GM18870 (cell line): ENCODE data around the gene CCDC85B.

ENCODE experiments used
- ATAC-seq: cut with Tn5 transposase; IDR thresholded peaks from one replicate; pipeline ENCODE4 v1.9.1; 2021; ENCODE audit warnings: moderate library complexity; ENCODE audit not compliant: unreplicated experiment

Gene CCDC85B

DNA sequence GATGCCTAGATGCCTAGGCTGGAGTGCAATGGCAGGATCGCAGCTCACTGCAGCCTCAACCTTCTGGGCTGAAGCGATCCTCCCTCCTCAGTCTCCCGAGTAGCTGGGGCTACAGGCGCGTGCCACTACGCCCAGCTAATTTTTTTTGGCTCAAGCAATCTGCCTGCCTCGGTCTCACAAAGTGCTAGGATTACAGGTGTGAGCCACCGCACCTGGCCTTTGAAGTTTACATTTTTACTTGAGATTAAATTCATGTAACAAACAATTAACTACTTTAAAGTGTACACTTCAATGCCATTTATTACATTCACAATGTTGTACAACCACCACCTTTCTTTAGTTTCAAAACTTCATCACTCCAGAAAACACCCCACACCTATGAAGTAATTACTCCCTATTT, 13.2 kb downstream of the CCDC85B start:
- ATAC-seq = no peak

DNA sequence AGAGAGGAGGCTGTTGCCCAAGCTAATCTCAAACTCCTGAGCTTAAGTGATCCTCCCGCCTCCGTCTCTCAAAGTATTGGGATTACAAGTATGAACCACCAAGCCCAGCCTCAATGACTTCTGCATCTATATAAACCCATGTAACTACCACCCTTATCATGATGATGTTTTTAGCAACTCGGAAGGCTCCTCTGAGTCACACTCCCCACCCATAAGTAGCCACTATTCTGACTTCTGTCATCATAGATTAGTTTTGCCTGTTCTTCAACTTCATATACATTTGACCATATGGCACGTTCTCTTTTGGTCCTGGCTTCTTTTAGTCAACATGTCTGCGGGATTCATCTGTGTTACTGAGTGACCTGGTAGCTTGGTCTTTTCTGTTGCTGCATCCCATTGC, 16.1 kb downstream of the CCDC85B start:
- ATAC-seq = no peak

- ATAC-seq = no peak
Observed at GRCh38 chr11:65907878-65908277, 17.4 kb downstream of the CCDC85B start.

DNA sequence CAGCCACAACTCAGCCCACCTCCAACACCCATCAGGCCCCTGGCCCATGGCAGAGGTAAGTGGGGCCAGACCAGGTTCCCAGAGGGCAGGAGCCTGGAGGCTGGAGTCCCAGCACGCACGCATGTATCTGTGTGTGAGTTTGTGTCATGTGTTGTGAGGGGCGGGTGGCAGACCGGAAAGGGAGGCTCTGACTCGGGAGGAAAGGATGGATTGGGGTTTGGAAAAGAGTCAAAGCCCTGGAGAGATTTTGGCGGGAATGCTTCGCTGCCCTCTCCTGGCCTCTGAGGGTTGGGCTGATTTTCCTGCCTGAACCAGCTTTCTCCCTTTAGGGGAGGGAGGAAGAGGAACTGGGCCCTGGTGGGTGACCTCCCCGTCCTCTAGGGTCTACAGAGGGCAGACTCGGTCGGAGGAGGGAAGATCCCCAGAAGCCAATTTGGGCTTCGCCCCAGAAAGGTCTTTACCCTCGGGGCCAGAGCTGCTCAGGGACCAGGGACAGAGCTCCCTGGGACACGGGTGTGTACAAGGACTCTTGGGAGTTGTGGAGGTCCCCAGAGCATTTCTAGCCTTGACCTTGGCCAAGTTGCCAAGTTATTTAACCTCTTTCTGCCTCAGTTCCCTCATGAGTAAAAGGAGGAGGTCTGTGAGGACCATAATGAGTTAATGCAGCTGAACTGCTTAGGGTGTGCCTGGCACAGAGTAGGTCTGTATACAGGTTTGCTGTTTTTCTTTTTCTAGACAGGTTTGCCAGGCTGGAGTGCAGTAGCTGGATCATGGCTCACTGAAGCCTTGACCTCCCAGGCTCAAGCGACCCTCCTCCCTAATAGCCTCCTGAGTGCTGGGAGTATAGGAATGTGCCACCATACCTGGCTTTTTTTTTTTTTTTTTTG, 21.5 kb downstream of the CCDC85B start:
- no peak for ATAC-seq

DNA sequence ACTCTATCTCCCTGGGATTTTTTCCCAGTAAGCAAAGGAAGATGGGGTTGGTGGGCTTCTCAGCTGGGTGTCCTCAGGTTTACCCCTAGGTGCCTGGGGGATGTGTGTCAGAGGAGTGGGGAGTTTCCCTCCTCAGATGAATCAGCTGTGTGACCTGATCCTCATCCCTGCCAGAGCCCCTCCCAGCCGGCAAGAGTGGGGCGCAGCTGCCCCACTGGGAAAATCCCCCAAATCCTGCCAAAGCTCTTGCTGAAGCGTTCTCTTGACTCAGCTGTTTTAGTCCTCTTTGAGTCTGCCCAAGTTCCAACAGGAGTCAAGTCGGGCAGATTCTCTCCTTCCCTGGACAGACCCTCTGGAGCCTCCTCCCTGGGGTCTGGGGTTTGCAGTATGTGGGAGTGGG, 22.4 kb downstream of the CCDC85B start:
- ATAC-seq = no peak

DNA sequence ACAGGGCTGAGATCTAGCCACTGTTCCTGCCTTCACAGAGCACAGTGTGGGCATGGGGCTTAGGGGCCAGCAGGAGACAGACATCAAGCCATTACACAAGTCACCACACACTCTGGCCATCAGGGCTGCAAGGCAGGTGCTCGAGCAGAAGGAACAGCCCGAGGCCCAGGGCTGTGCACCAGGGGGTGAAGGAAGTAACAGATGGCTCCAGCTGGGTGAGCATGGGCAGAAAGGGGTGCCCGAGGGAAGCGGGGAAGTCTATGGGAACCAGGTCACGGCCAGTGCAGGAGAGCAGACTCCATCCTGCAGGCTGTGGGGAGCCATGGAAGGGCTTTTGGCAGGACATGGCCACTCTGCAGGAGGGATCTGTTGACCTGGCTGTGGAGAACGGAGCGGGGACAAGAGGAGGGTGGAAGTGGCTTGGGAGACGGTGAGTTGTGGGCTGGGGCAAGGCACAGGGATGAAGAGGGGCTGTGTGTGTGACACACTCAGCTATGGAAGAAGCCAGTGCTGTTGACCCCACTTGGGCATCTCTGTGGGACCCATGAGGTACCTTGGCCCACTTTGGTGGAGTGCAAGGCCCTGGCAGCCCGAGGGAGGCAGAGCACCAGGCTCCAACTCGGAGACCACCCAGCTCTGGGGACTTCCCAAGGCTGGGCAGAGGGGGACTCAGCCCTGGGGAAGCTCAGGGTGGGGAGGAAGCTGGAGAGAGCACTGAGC, 24.8 kb downstream of the CCDC85B start:
- ATAC-seq = no peak

DNA sequence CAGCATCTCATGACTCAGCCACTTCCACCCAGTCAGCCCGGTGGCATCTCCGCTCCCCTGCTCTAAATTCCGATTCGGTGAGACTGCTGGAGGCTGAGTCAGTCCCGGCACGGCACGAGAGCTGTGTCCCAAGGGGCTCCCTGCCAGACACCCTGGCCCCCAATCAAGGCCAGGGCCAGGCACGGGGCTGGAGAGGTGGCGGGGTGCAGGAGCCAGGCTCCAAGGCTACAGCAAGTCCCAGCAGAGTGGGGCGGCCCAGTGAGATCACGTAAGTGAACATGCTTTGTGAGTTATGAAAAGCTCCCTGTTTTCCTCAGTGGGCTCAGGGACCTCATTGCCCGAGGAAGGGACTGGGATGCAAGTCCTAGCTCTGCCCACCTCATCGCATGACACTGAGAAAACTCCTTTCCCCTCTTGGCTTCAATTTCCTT, 25.4 kb downstream of the CCDC85B start:
- ATAC-seq = no peak

GRCh38 chr11:65916391-65916790, 25.9 kb downstream of the CCDC85B start:
- no peak for ATAC-seq

- no peak for ATAC-seq
Observed at GRCh38 chr11:65917077-65917433, 26.6 kb downstream of the CCDC85B start.

DNA sequence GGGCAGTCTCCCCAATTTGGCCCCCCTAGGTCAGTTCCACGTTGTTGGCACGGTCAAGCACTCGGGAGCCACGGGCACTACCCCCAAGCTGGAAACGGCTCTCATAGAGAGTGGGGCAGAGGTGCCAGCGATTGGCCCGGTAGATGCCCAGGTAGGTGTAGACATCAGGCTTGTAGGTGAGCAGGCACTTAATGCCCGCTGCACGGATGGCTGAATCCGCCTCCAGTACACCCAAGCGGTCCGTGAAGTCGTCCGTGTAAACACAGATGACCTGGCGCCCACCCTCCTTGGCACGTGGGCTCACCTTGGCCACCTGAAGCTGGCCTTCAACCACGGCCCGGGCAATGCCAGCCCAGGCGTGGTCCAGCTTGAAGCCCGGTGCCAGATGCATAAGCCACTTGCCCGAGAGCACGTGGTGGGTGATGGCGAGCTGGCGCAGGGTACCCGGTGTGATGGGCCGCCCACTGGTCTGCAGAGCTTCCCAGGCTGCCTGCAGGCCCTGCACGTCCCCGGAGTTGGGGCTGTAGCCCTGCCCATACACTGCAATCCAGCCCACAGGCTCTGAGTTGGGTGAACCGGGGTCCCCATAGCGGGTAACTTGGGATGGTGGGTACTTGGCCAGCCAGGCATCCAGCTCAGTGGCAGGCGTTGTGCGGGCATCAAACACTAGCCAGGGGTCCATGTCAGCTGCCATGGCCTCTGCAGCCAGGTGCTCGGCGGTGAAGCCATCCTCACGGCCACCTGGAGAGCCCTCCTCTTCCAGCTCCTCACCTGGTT, 27.1 kb downstream of the CCDC85B start:
- no peak for ATAC-seq

GRCh38 chr11:65918211-65919140, 28.0 kb downstream of the CCDC85B start, which contains the start of gene C11orf68:
Gene C11orf68 (minus strand): TSS chr11:65919062. CDS start chr11:65919031, 31 bp downstream.
- peak; percentile 21 for ATAC-seq

GRCh38 chr11:65919141-65919572, 28.7 kb downstream of the CCDC85B start, which contains the start of gene DRAP1:
Gene DRAP1 (plus strand): TSS chr11:65919426. CDS start chr11:65919502, 76 bp downstream.
- ATAC-seq = peak; percentile 59

DNA sequence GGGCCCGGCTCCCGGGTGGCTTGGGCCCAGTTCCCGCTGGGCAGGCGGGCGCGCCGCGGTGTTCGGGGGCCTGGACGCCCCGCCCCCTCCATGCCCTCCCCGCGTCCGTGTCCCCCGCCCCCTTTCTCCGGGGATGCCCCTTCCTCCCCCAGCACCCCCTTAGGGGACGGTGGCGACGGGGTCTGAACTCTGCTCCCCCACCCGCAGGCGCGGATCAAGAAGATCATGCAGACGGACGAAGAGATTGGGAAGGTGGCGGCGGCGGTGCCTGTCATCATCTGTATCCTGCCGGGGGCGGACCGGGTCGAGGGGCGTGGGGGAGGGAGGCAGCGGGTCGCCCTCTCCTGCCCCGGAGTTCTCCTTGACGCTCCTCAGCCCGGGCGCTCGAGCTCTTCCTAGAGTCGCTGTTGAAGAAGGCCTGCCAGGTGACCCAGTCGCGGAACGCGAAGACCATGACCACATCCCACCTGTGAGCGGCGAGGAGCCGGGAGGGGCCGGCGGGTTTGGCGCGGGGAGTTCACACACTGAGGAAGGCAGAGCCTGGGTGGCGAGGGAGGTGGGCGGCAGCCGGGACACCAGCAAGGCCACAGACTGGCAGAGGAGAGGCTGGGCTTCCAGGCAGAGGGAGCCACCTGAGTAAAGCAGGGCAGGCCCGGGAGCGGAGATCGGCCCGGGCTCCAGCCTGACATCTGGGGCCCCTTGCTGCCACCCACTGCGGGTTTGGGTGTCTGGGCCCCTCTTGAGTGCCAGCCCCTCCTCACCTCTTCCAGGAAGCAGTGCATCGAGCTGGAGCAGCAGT, 29.3 kb downstream of the CCDC85B start:
- peak; percentile 42 for ATAC-seq

- no peak for ATAC-seq
Observed at GRCh38 chr11:65920372-65920802, 29.9 kb downstream of the CCDC85B start.

DNA sequence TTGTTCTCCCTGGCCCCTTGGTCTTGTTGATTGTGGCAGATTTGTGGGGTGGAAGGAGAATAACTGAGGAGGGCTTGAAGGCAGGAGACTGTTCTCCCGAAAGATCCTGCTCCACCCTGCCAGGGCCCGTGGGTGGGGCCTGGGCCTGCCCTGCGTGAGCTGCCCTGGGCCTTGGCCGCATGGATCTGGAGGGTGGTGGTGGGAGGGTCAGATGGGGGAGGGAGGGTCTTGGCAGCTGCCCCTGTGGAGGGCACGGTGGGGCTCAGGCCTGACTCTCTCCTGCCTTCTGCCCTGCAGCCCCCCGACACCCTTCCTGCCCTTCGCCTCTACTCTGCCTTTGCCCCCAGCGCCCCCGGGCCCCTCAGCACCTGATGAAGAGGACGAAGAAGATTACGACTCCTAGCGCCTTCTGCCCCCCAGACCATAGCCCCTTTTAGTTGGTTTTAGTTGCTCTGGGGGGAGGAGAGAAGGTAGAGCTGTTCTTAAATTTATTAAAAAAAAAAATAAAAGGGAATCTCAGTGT, 30.6 kb downstream of the CCDC85B start:
- no peak for ATAC-seq

DNA sequence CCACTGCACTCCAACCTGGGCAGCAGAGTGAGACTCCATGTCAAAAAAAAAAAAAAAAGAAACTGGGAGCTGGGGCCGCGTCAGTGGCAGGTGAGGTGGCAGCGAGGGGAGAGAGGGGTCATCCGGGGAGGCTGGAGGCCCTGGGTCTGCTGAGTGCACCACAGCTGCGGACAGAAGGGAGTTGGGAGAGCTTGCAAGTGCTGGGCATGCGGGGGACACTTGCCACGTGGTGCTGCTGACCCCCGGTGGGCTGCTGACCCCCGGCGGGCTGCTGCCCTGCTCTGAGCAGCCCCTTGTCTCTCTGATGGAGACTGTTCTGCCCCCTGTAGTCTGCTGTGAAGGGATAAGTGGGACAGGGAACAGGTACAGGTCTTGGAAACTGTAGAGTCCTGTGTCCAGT, 31.4 kb downstream of the CCDC85B start:
- ATAC-seq = no peak

- no peak for ATAC-seq
Observed at GRCh38 chr11:65922565-65922964, 32.1 kb downstream of the CCDC85B start.

DNA sequence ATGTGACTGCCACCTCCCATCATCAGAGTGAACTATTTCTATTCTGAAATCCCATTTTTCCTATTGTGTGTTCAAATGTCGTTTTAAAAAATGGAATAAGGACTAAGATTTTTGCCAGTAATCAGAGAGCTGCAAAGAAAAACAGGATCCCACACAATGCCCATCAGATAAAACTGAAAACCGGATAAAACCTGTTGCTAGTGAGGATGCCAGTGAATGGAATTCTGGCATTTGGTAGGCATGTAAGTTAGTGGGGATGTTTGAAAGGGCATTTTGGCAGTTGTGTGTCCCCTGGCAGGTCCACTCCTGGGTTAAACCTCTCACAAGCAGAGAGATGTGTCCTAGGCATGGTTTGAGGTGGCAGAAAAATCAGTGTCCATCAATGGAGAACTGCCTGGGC, 34.9 kb downstream of the CCDC85B start:
- ATAC-seq = no peak

DNA sequence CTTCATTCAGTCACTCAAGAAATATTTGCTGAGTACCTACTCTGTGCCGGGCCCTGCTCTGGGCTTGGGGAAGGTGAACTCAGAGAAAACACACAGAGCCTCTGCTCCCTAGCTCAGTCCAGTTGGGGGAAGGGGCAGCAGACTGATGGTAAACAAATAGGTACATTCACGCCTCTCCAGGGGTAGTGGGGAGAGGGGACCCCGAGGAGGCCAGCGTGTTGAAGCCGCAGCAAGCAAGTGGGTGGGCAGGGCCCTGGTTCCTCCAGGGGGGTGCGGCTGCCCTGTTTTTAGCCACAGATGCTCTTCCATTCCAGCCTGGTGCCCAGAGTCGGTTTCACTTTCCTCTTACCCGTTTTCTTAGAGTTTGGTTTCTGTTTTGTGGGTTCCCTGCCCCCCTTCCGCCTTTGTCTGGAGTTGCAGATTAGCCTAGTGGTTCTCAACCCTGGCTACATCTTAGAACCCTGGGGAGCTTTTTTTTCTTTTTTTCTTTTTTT, 37.5 kb downstream of the CCDC85B start:
- peak; percentile 52 for ATAC-seq
